Astrocyte of the spinal cord (primary cell): ENCODE data around the gene ZNF710.

Experiments
- DNase-seq: peaks from one replicate; pipeline ENCODE4 v3.0.0; 2011; ENCODE audit warnings: low read depth, low spot score
- H3K4me3 ChIP-seq: 2 replicates; pipeline ENCODE4 v1.5.1; 2011; ENCODE audit warnings: low read depth, mild to moderate bottlenecking, low read length, moderate library complexity
- CTCF ChIP-seq: IDR thresholded peaks from 2 replicates; pipeline ENCODE4 v1.5.1; 2012; ENCODE audit warnings: low read depth, mild to moderate bottlenecking, low read length, inconsistent platforms
- in situ Hi-C: cut with HindIII; loops from 2 replicates; pipeline ENCODE4 v1.10.0; 2017; ENCODE audit warnings: low sequenced_read_pairs

Gene ZNF710

GRCh38 chr15:90053685-90054466 is 52.8 kb downstream of the ZNF710 start:
- DNase-seq, result no peak
- no peak overlapping the region for H3K4me3 ChIP-seq
- TF ChIP-seq CTCF, result no peak
- in situ Hi-C loops, result no loop called here

GRCh38 chr15:90054618-90055097 is 53.5 kb downstream of the ZNF710 start:
- in situ Hi-C loops, result no loop called here
- H3K4me3 ChIP-seq, result no peak overlapping the region
- no peak for DNase-seq
- TF ChIP-seq CTCF, result no peak

- in situ Hi-C loops, result no loop called here
- H3K4me3 ChIP-seq, result no peak overlapping the region
- TF ChIP-seq CTCF, result no peak
- no peak for DNase-seq
Observed at GRCh38 chr15:90055182-90055581, 54.1 kb downstream of the ZNF710 start.

GRCh38 chr15:90056529-90056928 is 55.4 kb downstream of the ZNF710 start:
- H3K4me3 ChIP-seq, result no peak overlapping the region
- no peak for DNase-seq
- TF ChIP-seq CTCF, result no peak
- in situ Hi-C loops, result no loop called here

GRCh38 chr15:90058308-90058707 is 57.2 kb downstream of the ZNF710 start:
- no peak for TF ChIP-seq CTCF
- no peak overlapping the region for H3K4me3 ChIP-seq
- in situ Hi-C loops, result no loop called here
- DNase-seq, result no peak

- in situ Hi-C loops, result no loop called here
- no peak overlapping the region for H3K4me3 ChIP-seq
- no peak for TF ChIP-seq CTCF
- no peak for DNase-seq
Observed at GRCh38 chr15:90058775-90059174, 57.7 kb downstream of the ZNF710 start.
